DND-41 (cell line): ENCODE results near the gene DOCK4.

ENCODE experiments used
- EZH2 ChIP-seq: IDR thresholded peaks from 3 replicates; pipeline ENCODE4 v1.6.1; 2012; ENCODE audit warnings: borderline replicate concordance, low read depth, mild to moderate bottlenecking, moderate library complexity, low read length, inconsistent platforms; ENCODE audit not compliant: severe bottlenecking
- TF ChIP-seq, protein P1 (sequence below): IDR thresholded peaks from 2 replicates; pipeline ENCODE4 v1.5.1; 2012; ENCODE audit warnings: borderline replicate concordance, low read length, moderate library complexity, mild to moderate bottlenecking; ENCODE audit not compliant: poor library complexity, severe bottlenecking; ENCODE audit errors: extremely low read depth

DNA sequence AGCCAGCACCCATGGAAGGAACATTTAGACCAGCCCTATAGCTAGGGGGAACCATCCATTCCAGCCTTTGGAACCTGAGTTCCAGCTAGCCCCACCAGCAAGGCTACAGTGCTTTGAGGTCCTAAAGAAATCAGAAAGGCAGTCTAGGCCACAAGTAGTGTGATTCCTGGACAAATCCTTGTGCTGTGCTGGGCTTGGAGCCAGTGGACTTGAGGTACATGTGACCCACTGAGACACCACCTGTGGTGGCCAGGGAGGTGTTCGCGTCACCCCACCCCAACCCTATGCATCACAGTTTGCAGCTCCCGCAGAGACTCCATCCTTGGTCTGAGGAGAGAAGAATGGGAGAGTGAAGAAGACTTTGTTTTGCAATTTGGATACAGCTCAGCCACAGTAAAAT is 32.1 kb upstream of the DOCK4 start:
- TF ChIP-seq, protein P1, sequence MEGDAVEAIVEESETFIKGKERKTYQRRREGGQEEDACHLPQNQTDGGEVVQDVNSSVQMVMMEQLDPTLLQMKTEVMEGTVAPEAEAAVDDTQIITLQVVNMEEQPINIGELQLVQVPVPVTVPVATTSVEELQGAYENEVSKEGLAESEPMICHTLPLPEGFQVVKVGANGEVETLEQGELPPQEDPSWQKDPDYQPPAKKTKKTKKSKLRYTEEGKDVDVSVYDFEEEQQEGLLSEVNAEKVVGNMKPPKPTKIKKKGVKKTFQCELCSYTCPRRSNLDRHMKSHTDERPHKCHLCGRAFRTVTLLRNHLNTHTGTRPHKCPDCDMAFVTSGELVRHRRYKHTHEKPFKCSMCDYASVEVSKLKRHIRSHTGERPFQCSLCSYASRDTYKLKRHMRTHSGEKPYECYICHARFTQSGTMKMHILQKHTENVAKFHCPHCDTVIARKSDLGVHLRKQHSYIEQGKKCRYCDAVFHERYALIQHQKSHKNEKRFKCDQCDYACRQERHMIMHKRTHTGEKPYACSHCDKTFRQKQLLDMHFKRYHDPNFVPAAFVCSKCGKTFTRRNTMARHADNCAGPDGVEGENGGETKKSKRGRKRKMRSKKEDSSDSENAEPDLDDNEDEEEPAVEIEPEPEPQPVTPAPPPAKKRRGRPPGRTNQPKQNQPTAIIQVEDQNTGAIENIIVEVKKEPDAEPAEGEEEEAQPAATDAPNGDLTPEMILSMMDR, result no peak
- no peak for TF ChIP-seq EZH2
